Measurements from ENCODE around the gene MREG.

Gene MREG

DNA sequence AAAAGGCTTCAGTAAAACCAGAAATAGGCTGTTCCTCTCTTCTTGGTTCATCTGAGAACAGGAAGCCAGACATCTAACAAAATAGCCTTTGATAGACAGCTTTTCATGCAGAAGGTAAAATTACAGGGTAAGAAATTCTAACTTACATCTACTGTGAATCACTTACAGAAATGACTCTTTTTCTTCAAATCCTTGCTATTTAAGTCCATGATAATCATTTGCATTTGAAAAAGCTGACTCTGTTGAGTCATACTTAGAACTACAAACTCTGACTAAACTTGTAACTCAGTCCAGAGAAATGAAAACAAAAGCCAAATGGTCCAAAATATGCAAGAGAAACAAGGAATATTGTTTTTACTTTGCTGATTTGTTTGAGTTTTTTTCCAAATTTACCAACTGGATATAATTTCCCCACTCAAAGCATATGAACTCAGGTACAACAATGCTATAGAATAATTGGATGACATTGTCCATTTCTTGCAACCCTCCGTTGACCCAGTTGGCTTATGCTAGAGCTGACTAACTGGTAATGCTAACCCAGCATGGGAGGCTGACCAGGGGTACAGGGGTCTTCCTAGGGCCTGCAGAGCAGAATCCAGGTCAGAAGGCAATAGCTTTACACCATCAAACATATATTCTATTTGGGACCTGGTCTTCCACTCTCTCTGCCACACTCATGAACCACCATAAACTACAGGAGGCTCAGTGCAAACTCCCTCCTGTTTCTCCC lies 18.8 kb upstream of the MREG start:
- Histone ChIP-seq H3K36me3 (ENCODE audit: insufficient read depth, insufficient read length, low read length) (peaks cover 4% of the 10 kb centered on the region), H3K4me3 (ENCODE audit: insufficient read length, low read depth) (no peak overlapping the region), H3K9me3 (ENCODE audit: insufficient read depth, low read length) (no peaks in the 10 kb centered on the region), H3K27me3 (ENCODE audit: insufficient read depth, insufficient read length) (no peaks in the 10 kb centered on the region), H3K9ac (ENCODE audit: insufficient read length, low read depth) (no peak overlapping the region), H3K4me1 (ENCODE audit: insufficient read depth, insufficient read length) (no peaks in the 10 kb centered on the region)
- TF ChIP-seq SUZ12 (IDR thresholded peaks at IDR 0.05; ENCODE audit: extremely low read depth, insufficient read depth, insufficient read length) (no peak), ZNF274 (IDR thresholded peaks at IDR 0.05; ENCODE audit: low read depth, low read length) (no peak), YY1 (IDR thresholded peaks at IDR 0.05; ENCODE audit: insufficient read depth, insufficient read length) (no peak)
- no peak for DNase-seq (ENCODE audit: low read depth, low spot score)

DNA sequence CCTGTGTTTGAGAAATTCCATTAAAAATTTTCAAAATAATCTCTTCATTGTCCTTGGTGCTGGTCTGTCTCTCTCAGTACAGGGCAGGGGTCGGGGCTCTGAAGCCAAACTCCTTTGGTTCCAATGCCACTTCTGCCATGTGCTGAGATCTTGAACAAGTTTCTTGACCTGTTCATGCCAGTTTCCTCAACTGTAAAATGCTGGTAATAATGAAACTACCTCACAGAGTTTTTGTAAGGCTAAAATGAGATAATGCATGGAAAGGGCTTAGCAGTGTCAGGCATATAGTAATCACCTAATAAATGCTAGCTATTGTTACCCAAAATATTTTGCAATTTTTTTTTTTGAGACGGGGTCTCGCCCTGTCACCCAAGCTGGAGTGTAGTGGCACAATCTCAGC lies 16.9 kb upstream of the MREG start:
- DNase-seq (ENCODE audit: low read depth, low spot score) = no peak
- no peaks in the 10 kb centered on the region for H3K9me3 ChIP-seq (ENCODE audit: insufficient read depth, low read length)
- H3K9ac ChIP-seq (ENCODE audit: insufficient read length, low read depth) = no peak overlapping the region
- TF ChIP-seq YY1 (IDR thresholded peaks at IDR 0.05; ENCODE audit: insufficient read depth, insufficient read length) (no peak), SUZ12 (IDR thresholded peaks at IDR 0.05; ENCODE audit: extremely low read depth, insufficient read depth, insufficient read length) (no peak)
- H3K4me1 ChIP-seq (ENCODE audit: insufficient read depth, insufficient read length) = no peaks in the 10 kb centered on the region
- no peak overlapping the region for H3K4me3 ChIP-seq (ENCODE audit: insufficient read length, low read depth)
- H3K27me3 ChIP-seq (ENCODE audit: insufficient read depth, insufficient read length) = no peaks in the 10 kb centered on the region
- H3K36me3 ChIP-seq (ENCODE audit: insufficient read depth, insufficient read length, low read length) = peaks cover 4% of the 10 kb centered on the region

DNA sequence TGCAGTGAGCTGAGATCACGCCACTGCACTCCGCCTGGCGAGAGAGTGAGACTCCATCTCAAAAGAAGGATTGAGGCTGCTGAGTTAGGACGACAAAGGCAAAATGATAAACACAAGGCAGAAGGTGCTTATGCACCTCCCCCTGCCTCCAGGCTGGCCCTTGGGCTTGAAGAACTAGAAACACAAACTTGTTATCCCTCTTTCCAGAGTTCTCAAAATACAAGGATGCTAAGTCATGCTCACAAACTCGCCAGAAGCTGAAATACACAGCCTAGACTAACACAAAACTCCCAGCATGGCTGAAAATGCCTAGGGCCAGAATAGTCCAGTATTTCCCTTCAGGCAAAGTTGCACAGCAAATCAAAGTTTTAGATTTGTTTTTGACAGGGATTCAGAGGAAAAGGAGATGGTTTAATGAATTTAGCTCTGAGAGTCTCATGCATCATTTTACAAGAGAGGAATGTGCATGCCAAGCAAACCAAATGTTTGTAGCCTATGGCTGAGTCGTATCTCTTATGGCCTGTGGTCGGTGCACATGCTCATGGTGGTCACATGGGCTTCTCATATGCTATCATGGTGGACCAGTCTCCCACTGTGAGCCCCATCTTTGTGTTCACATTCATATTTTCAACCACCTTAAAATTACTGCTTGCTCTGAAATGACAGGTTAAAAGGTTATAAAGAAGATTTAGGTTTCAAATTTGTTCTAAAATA lies 16.2 kb upstream of the MREG start:
- Histone ChIP-seq H3K4me1 (ENCODE audit: insufficient read depth, insufficient read length) (no peaks in the 10 kb centered on the region), H3K4me3 (ENCODE audit: insufficient read length, low read depth) (no peak overlapping the region), H3K36me3 (ENCODE audit: insufficient read depth, insufficient read length, low read length) (peaks cover under 1% of the 10 kb centered on the region), H3K9me3 (ENCODE audit: insufficient read depth, low read length) (no peaks in the 10 kb centered on the region), H3K9ac (ENCODE audit: insufficient read length, low read depth) (no peak overlapping the region), H3K27me3 (ENCODE audit: insufficient read depth, insufficient read length) (no peaks in the 10 kb centered on the region)
- TF ChIP-seq YY1 (IDR thresholded peaks at IDR 0.05; ENCODE audit: insufficient read depth, insufficient read length) (no peak), ZNF274 (IDR thresholded peaks at IDR 0.05; ENCODE audit: low read depth, low read length) (no peak), SUZ12 (IDR thresholded peaks at IDR 0.05; ENCODE audit: extremely low read depth, insufficient read depth, insufficient read length) (no peak)
- no peak for DNase-seq (ENCODE audit: low read depth, low spot score)

DNA sequence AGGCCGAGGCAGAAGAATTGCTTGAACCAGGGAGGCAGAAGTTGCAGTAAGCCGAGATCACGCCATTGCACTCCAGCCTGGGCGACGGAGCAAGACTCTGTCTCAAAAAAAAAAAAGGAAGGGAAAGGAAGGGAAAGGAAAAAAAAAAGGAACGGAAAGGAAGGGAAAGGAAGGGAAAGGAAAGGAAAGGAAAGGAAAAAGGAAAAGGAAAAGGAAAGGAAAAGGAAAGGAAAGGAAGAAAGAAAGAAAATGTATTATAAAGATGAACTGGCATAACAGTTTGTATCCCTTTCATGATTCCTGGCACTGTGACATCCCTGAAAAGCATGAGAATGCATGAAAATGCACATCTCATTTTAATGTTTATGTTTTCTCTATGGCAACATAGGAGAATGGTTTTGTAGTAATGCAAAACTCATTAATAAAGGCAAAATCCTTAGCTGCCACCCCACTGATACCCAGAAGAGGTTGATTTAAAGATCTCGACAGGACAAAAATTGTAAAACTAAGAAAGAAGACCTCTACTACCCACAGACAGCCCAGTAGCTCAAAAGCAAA lies 11.5 kb upstream of the MREG start:
- Histone ChIP-seq H3K9ac (ENCODE audit: insufficient read length, low read depth) (no peak overlapping the region), H3K4me3 (ENCODE audit: insufficient read length, low read depth) (no peak overlapping the region), H3K9me3 (ENCODE audit: insufficient read depth, low read length) (no peaks in the 10 kb centered on the region), H3K4me1 (ENCODE audit: insufficient read depth, insufficient read length) (no peaks in the 10 kb centered on the region), H3K27me3 (ENCODE audit: insufficient read depth, insufficient read length) (no peaks in the 10 kb centered on the region), H3K36me3 (ENCODE audit: insufficient read depth, insufficient read length, low read length) (no peaks in the 10 kb centered on the region)
- DNase-seq (ENCODE audit: low read depth, low spot score) = no peak
- TF ChIP-seq SUZ12 (IDR thresholded peaks at IDR 0.05; ENCODE audit: extremely low read depth, insufficient read depth, insufficient read length) = no peak

DNA sequence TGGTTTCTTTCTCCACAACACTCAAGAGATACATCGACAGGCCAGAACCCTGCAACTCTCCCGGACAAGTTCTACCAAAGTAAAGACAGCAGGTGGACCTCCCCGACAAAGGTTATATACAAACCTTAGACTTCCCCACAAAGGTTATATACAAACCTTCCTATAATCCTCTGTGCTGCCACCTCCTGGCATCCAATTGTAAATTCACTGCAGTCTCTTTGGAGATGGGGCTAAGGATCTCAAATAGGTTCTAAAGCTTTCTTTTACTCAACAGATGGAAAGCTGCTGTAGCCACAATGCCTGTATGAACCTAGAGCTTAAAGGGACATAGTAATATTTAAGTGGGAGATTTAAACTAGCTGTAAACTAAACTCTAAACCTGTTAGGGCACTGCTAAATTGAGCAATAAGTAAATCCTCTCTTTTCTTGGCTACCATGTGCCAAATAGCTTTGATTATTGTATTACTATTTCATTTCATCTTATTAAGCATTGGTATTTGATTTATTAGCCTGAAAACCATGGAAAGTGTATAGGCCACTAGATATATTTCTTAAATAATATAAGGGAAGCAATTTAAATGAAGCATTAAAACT lies 9.8 kb upstream of the MREG start:
- H3K27me3 ChIP-seq (ENCODE audit: insufficient read depth, insufficient read length) = no peaks in the 10 kb centered on the region
- no peak for DNase-seq (ENCODE audit: low read depth, low spot score)
- no peaks in the 10 kb centered on the region for H3K4me1 ChIP-seq (ENCODE audit: insufficient read depth, insufficient read length)
- TF ChIP-seq SUZ12 (IDR thresholded peaks at IDR 0.05; ENCODE audit: extremely low read depth, insufficient read depth, insufficient read length) = no peak
- TF ChIP-seq ZNF274 (IDR thresholded peaks at IDR 0.05; ENCODE audit: low read depth, low read length) = no peak
- no peak for TF ChIP-seq YY1 (IDR thresholded peaks at IDR 0.05; ENCODE audit: insufficient read depth, insufficient read length)
- no peaks in the 10 kb centered on the region for H3K36me3 ChIP-seq (ENCODE audit: insufficient read depth, insufficient read length, low read length)
- no peak overlapping the region for H3K4me3 ChIP-seq (ENCODE audit: insufficient read length, low read depth)
- no peaks in the 10 kb centered on the region for H3K9me3 ChIP-seq (ENCODE audit: insufficient read depth, low read length)
- H3K9ac ChIP-seq (ENCODE audit: insufficient read length, low read depth) = no peak overlapping the region

DNA sequence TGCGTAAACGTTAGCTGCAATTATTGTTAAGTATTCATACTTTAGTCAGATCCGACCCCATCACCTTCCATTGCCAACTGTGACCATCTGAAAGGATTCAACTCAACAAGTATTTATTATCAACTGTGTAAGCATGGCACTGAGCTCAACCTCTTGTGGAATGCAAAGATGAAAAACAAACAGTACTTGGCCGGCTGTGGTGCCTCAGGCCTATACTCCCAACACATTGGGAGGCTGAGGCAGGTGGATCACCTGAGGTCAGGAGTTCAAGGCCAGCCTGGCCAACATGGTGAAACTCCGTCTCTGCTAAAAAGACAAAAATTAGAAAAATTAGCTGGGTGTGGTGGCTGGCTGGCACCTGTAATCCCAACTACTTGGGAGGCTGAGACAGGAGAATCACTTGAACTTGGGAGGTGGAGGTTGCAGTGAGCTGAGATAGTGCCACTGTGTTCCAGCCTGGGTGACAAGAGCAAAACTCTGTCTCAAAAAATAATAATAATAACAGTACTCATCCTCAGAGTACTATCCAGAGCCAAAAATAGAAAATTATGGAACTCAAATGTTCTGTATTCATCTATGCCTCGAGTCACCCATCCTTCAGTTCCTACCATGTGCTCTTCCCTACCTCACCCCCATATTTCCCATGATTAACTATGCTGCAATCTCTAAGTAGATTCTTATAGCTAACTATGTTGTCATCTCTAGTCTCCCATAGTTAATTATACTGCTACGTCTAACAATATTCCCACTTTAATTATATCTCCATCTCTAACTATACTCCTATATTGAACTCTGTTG lies 8.6 kb upstream of the MREG start:
- Histone ChIP-seq H3K9ac (ENCODE audit: insufficient read length, low read depth) (no peak overlapping the region), H3K9me3 (ENCODE audit: insufficient read depth, low read length) (no peaks in the 10 kb centered on the region), H3K27me3 (ENCODE audit: insufficient read depth, insufficient read length) (no peaks in the 10 kb centered on the region), H3K36me3 (ENCODE audit: insufficient read depth, insufficient read length, low read length) (no peaks in the 10 kb centered on the region), H3K4me3 (ENCODE audit: insufficient read length, low read depth) (no peak overlapping the region), H3K4me1 (ENCODE audit: insufficient read depth, insufficient read length) (no peaks in the 10 kb centered on the region)
- no peak for TF ChIP-seq YY1 (IDR thresholded peaks at IDR 0.05; ENCODE audit: insufficient read depth, insufficient read length)
- no peak for TF ChIP-seq SUZ12 (IDR thresholded peaks at IDR 0.05; ENCODE audit: extremely low read depth, insufficient read depth, insufficient read length)
- TF ChIP-seq ZNF274 (IDR thresholded peaks at IDR 0.05; ENCODE audit: low read depth, low read length) = no peak
- DNase-seq (ENCODE audit: low read depth, low spot score) = no peak

Measured in NT2/D1 (cell line).